ENCODE data around the gene FAF1.
"Not testable (repeated sequence)": the region's sequence is repeated elsewhere in the genome, so short reads cannot be mapped to it uniquely, and the experiment has no call there.

The FAF1 gene

GRCh38 chr1:50750021-50750619 lies 209.9 kb downstream of the FAF1 start:
- DNase-seq, result no peak

- DNase-seq, result no peak
Observed at GRCh38 chr1:50747394-50747793, 212.7 kb downstream of the FAF1 start.

- DNase-seq, result no peak
Observed at GRCh38 chr1:50742523-50742922, 217.5 kb downstream of the FAF1 start.

GRCh38 chr1:50739125-50739524 lies 220.9 kb downstream of the FAF1 start:
- DNase-seq, result no peak

GRCh38 chr1:50735443-50735842 lies 224.6 kb downstream of the FAF1 start:
- no peak for DNase-seq

GRCh38 chr1:50727578-50727977 lies 232.5 kb downstream of the FAF1 start:
- not testable (repeated sequence) for DNase-seq

GRCh38 chr1:50724626-50725286 lies 235.3 kb downstream of the FAF1 start:
- DNase-seq, result no peak

- DNase-seq, result no peak
Observed at GRCh38 chr1:50720457-50721053, 239.5 kb downstream of the FAF1 start.

- DNase-seq, result no peak
Observed at GRCh38 chr1:50719126-50719525, 240.9 kb downstream of the FAF1 start.

GRCh38 chr1:50717327-50717726 lies 242.7 kb downstream of the FAF1 start:
- no peak for DNase-seq

- DNase-seq, result not testable (repeated sequence)
Observed at GRCh38 chr1:50716455-50716854, 243.6 kb downstream of the FAF1 start.

- DNase-seq, result no peak
Observed at GRCh38 chr1:50710099-50710498, 250.0 kb downstream of the FAF1 start.

- no peak for DNase-seq
Observed at GRCh38 chr1:50707824-50708223, 252.2 kb downstream of the FAF1 start.

GRCh38 chr1:50705699-50706098 lies 254.4 kb downstream of the FAF1 start:
- DNase-seq, result no peak

GRCh38 chr1:50705041-50705440 lies 255.0 kb downstream of the FAF1 start:
- no peak for DNase-seq

GRCh38 chr1:50704126-50704525 lies 255.9 kb downstream of the FAF1 start:
- DNase-seq, result no peak

- DNase-seq, result no peak
Observed at GRCh38 chr1:50703240-50703639, 256.8 kb downstream of the FAF1 start.

- DNase-seq, result no peak
Observed at GRCh38 chr1:50702395-50702794, 257.7 kb downstream of the FAF1 start.

- no peak for DNase-seq
Observed at GRCh38 chr1:50701706-50702317, 258.3 kb downstream of the FAF1 start.

GRCh38 chr1:50700621-50701020 lies 259.4 kb downstream of the FAF1 start:
- no peak for DNase-seq

- no peak for DNase-seq
Observed at GRCh38 chr1:50700214-50700613, 259.9 kb downstream of the FAF1 start.

- no peak for DNase-seq
Observed at GRCh38 chr1:50699795-50700194, 260.3 kb downstream of the FAF1 start.

- DNase-seq, result no peak
Observed at GRCh38 chr1:50697440-50698421, 262.3 kb downstream of the FAF1 start.

Data from stimulated activated CD4-positive, alpha-beta T cell treated with anti-CD3 and anti-CD28 coated beads, Interleukin-4, amount 100 ng/mL, for 4 hours (primary cell).